ENCODE data around the gene MYO16. TPM values are rescaled to one million over a fixed set of nuclear protein-coding genes. Genes with fewer than 3 reads are reported as not detected.

MYO16 gene
- total and polyA plus RNA-seq, 3 experiments from 2014 or later, result 0.15 to 0.38 TPM; not detected in 1

DNA sequence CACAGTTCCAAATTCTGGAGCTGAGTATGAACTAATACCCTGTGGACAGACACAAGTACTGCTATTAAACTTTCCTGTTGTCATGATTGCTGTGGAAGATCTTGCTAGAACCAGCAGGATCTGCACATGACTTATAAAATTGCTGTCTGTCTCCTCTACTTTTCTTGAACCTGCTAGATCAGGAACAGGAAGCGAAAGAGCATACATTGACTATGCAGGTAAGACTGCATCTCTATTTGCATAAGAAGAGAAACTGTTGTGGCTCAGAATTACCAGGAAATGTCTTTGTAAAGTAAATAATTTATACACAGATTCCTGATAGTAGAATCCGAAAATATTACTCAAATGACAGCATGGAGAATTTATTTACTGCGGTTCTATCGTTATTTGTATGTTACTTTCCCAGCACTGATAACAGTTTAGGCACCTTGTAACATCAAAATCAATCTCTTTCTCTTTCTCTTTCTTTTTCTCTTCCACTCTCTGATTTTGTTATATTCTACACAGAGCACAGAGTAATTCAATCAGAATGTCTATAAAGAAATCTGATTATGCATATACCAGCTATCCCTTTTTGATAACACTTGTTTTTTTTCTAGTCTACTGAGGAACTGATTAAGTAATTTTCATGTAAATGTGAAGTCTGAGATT is 226.5 kb downstream of the MYO16 start:
- peaks cover 0 to 5% (median 1%) of the 10 kb centered on the region in 5 donors for H3K9me3 Mint-ChIP-seq
- no peak overlapping the region for H3K27ac ChIP-seq (ENCODE audit: low read depth, low read length)
- H3K9me3 ChIP-seq (ENCODE audit: low read length), result no peaks in the 10 kb centered on the region
- DNase-seq, result no peak
- peak overlapping the region in 1 of 8 donors; percentile 25 for H3K27ac Mint-ChIP-seq
- no peaks in the 10 kb centered on the region for H3K36me3 Mint-ChIP-seq
- H3K4me3 Mint-ChIP-seq, result peak overlapping the region in 1 of 7 donors; percentile 43
- no peaks in the 10 kb centered on the region for H3K36me3 ChIP-seq (ENCODE audit: insufficient read depth, low read length)
- no peaks in the 10 kb centered on the region for H3K27me3 ChIP-seq (ENCODE audit: insufficient read depth, low read length, poor library complexity, severe bottlenecking)
- H3K4me3 ChIP-seq (ENCODE audit: low read length), result no peak overlapping the region
- peaks cover 0 to 8% (median 0%) of the 10 kb centered on the region in 3 donors for H3K4me1 Mint-ChIP-seq
- H3K4me1 ChIP-seq (ENCODE audit: insufficient read depth, low read length), result no peaks in the 10 kb centered on the region
- ChIA-PET CTCF (no interaction called here), POLR2A (no interaction called here)
- peaks cover 0 to 3% of the 10 kb centered on the region in 2 donors for H3K27me3 Mint-ChIP-seq

DNA sequence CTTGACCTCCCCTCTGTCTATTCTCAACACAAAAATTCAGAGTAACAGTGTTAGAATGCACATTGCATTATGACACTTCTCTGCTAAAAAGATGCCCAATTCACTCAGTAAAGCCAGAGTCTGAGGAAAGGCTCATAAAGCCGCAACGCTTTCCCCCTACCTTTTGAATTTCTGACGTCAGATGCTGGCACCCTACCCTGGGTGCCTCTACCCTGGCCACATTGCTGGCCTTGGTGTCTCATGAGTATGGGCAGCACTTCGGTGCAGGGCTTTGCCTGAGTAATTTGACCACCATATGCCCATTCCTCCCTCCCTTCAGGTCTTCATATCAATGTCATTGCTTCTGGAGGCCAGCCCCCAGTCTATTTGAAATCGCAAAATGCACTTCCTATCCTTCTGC is 229.3 kb downstream of the MYO16 start:
- DNase-seq, result no peak
- CTCF ChIA-PET, result no interaction called here

DNA sequence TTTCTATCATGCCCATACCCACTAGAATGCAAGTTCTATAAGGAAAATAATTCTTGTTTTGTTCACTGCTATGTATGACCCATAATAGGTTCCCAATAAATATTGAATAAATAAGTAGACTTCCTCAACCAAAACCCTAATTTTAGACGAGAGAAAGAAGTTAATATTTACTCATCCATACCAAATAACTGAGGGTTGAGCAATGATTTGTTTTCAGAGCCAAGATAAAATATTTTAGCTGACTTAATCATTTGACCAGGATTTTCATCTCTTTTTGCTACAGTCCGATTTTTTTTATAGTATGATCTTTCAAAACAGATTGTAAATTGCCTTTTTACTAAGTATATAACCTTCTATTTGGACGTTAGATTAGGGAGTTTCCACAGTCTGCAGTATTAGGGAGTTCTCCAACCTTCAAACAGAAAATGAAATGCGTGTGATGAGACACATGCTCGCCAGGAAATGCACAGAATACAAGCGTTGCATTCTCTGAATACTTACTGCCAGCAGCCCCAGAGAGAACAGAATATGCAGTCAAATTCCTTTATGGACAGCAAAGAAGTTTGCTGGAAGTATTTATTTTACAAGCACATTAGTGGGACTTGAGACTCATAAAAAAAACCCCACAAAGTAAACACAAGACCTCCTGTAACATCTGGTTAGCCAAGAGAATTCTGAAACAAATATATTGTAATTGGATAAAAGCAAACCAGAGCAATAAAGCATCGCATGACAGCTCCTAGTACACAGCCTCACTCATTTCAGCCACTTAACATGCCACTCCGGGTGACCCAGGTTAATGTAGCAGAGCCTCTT is 230.0 kb downstream of the MYO16 start:
- ChIA-PET POLR2A (no interaction called here), CTCF (no interaction called here)
- H3K4me1 Mint-ChIP-seq, result peaks cover 0 to 8% (median 0%) of the 10 kb centered on the region in 3 donors
- Histone ChIP-seq H3K9me3 (ENCODE audit: low read length) (no peaks in the 10 kb centered on the region), H3K4me1 (ENCODE audit: insufficient read depth, low read length) (no peaks in the 10 kb centered on the region), H3K36me3 (ENCODE audit: insufficient read depth, low read length) (no peaks in the 10 kb centered on the region), H3K4me3 (ENCODE audit: low read length) (no peak overlapping the region), H3K27ac (ENCODE audit: low read depth, low read length) (no peak overlapping the region), H3K27me3 (ENCODE audit: insufficient read depth, low read length, poor library complexity, severe bottlenecking) (no peaks in the 10 kb centered on the region)
- no peak for DNase-seq
- H3K27me3 Mint-ChIP-seq, result no peaks in the 10 kb centered on the region
- no peak overlapping the region for H3K27ac Mint-ChIP-seq
- peaks cover 0 to 5% (median 1%) of the 10 kb centered on the region in 5 donors for H3K9me3 Mint-ChIP-seq
- H3K4me3 Mint-ChIP-seq, result no peak overlapping the region
- H3K36me3 Mint-ChIP-seq, result no peaks in the 10 kb centered on the region

More for the DNA sequence above, 229.3 kb downstream of the MYO16 start:
- Histone ChIP-seq H3K27me3 (ENCODE audit: insufficient read depth, low read length, poor library complexity, severe bottlenecking) (no peaks in the 10 kb centered on the region), H3K9me3 (ENCODE audit: low read length) (no peaks in the 10 kb centered on the region), H3K27ac (ENCODE audit: low read depth, low read length) (no peak overlapping the region), H3K4me3 (ENCODE audit: low read length) (no peak overlapping the region), H3K36me3 (ENCODE audit: insufficient read depth, low read length) (no peaks in the 10 kb centered on the region), H3K4me1 (ENCODE audit: insufficient read depth, low read length) (no peaks in the 10 kb centered on the region)
- peaks cover 0 to 8% (median 0%) of the 10 kb centered on the region in 3 donors for H3K4me1 Mint-ChIP-seq
- POLR2A ChIA-PET, result no interaction called here
- peaks cover 0 to 5% (median 1%) of the 10 kb centered on the region in 5 donors for H3K9me3 Mint-ChIP-seq
- no peak overlapping the region for H3K4me3 Mint-ChIP-seq
- no peaks in the 10 kb centered on the region for H3K27me3 Mint-ChIP-seq
- H3K27ac Mint-ChIP-seq, result no peak overlapping the region
- no peaks in the 10 kb centered on the region for H3K36me3 Mint-ChIP-seq

DNA sequence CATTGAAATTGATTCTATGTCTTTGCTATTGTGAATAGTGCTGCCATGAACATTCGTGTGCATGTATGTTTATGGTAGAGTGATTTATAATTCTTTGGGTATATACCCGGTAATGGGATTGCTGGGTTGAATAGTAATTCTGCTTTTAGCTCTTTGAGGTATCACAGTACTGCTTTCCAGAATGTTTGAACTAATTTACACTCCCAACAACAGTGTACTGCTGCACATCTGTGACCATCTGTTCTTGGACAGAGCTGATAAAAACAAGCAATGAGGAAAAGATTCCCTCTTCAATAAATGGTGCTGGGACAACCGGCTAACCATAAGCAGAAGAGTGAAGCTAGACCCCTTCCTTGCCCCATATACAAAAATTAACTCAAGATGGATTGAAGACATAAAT is 231.0 kb downstream of the MYO16 start:
- no peaks in the 10 kb centered on the region for H3K36me3 Mint-ChIP-seq
- no peaks in the 10 kb centered on the region for H3K27me3 ChIP-seq (ENCODE audit: insufficient read depth, low read length, poor library complexity, severe bottlenecking)
- no peaks in the 10 kb centered on the region for H3K36me3 ChIP-seq (ENCODE audit: insufficient read depth, low read length)
- no peak overlapping the region for H3K27ac Mint-ChIP-seq
- POLR2A ChIA-PET, result no interaction called here
- CTCF ChIA-PET, result no interaction called here
- H3K4me3 Mint-ChIP-seq, result no peak overlapping the region
- no peak overlapping the region for H3K4me3 ChIP-seq (ENCODE audit: low read length)
- peaks cover 0 to 8% (median 0%) of the 10 kb centered on the region in 3 donors for H3K4me1 Mint-ChIP-seq
- H3K9me3 ChIP-seq (ENCODE audit: low read length), result no peaks in the 10 kb centered on the region
- no peak for DNase-seq
- H3K27ac ChIP-seq (ENCODE audit: low read depth, low read length), result no peak overlapping the region
- H3K27me3 Mint-ChIP-seq, result no peaks in the 10 kb centered on the region
- H3K4me1 ChIP-seq (ENCODE audit: insufficient read depth, low read length), result no peaks in the 10 kb centered on the region
- H3K9me3 Mint-ChIP-seq, result peaks cover 0 to 5% (median 1%) of the 10 kb centered on the region in 5 donors

DNA sequence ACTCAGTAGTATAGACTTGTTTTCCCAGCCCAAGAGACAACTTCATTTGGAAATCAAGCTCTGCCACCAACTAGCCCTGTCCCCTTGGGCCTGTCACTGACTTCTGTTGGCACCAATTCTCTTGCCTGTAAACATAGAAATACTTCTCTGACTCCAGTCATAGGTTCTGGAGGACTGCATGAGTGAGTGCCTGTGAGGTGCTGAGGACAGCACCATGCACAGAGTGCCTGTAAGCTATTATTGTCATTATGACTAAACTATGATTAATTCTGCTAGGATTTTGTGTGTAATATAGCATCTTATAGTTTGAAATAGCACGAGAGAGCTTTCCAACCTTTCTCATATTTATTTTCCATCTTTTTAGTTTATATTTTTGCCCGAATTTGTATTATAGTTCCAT is 247.9 kb downstream of the MYO16 start:
- Mint-ChIP-seq H3K27me3 (no peaks in the 10 kb centered on the region), H3K27ac (no peak overlapping the region), H3K4me3 (no peak overlapping the region), H3K9me3 (peaks cover 0 to 9% (median 2%) of the 10 kb centered on the region in 5 donors), H3K36me3 (no peaks in the 10 kb centered on the region), H3K4me1 (no peaks in the 10 kb centered on the region)
- no peaks in the 10 kb centered on the region for H3K36me3 ChIP-seq (ENCODE audit: insufficient read depth, low read length)
- no peak for DNase-seq
- no peak overlapping the region for H3K4me3 ChIP-seq (ENCODE audit: low read length)
- H3K9me3 ChIP-seq (ENCODE audit: low read length), result no peaks in the 10 kb centered on the region
- no peaks in the 10 kb centered on the region for H3K27me3 ChIP-seq (ENCODE audit: insufficient read depth, low read length, poor library complexity, severe bottlenecking)
- CTCF ChIA-PET, result no interaction called here
- no peak overlapping the region for H3K27ac ChIP-seq (ENCODE audit: low read depth, low read length)
- POLR2A ChIA-PET, result no interaction called here
- H3K4me1 ChIP-seq (ENCODE audit: insufficient read depth, low read length), result no peaks in the 10 kb centered on the region

DNA sequence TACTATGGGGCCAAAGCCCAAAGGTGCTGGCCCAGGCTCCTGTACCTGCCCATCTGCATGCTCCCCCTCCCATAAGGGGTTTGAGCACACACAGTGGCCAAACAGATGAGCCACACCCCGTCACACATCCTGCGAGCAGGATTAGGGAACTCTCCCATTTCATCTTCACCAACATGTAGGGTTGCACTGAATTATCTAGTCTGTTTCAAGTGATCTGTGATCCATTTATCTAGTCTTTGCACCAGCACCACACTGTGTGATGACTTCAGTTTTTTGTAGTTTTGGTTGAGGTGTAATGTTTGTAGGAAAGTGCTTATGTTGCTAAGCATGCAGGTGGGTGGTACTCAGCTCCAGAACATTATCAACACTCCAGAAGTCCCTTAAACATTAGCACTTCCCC is 249.3 kb downstream of the MYO16 start:
- no peaks in the 10 kb centered on the region for H3K4me1 Mint-ChIP-seq
- H3K27me3 ChIP-seq (ENCODE audit: insufficient read depth, low read length, poor library complexity, severe bottlenecking), result no peaks in the 10 kb centered on the region
- H3K36me3 ChIP-seq (ENCODE audit: insufficient read depth, low read length), result no peaks in the 10 kb centered on the region
- H3K36me3 Mint-ChIP-seq, result no peaks in the 10 kb centered on the region
- no peak overlapping the region for H3K4me3 Mint-ChIP-seq
- CTCF ChIA-PET, result interaction anchor here (1.0 kb wide), 1 partner anchor 19 kb away, joined by 3 read pairs; no protein-coding TSS in a partner anchor
- H3K27me3 Mint-ChIP-seq, result no peaks in the 10 kb centered on the region
- H3K27ac ChIP-seq (ENCODE audit: low read depth, low read length), result no peak overlapping the region
- H3K4me1 ChIP-seq (ENCODE audit: insufficient read depth, low read length), result no peaks in the 10 kb centered on the region
- no peak for DNase-seq
- no peak overlapping the region for H3K27ac Mint-ChIP-seq
- H3K4me3 ChIP-seq (ENCODE audit: low read length), result no peak overlapping the region
- POLR2A ChIA-PET, result no interaction called here
- no peaks in the 10 kb centered on the region for H3K9me3 ChIP-seq (ENCODE audit: low read length)
- H3K9me3 Mint-ChIP-seq, result peaks cover 0 to 9% (median 3%) of the 10 kb centered on the region in 5 donors

DNA sequence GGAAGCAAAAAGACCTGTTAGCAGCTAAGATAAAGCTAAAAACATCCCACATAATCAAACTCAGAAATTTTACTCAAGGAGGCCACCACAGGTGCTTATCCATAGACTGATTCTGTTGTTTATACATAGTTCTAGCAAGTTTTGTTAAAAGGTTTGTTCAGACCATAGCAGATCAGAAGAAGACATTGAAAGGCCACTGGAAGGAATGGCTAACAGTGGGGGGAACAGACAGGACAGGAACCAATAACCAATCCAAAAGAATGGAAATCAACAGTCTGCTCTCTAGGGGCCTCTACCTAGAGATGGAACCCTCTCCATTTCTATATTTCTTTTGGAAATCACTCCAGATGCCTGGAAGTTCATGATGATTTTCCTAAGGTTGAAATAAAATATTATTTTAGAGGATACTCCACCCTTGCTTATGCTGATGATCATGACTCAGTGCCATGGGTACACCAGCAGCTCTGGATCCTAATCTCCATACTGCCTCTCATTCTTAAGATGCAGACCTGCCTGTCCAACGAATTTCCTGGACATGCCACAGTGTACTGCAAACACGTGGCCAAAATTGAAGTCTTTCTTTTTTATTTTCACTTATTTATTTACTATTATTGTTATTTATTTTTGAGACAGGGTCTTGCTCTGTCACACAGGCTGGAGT is 260.0 kb downstream of the MYO16 start:
- CTCF ChIA-PET, result interaction anchor here (0.6 kb wide), 1 partner anchor 750 kb away, joined by 3 read pairs; no protein-coding TSS in a partner anchor
- POLR2A ChIA-PET, result no interaction called here

DNA sequence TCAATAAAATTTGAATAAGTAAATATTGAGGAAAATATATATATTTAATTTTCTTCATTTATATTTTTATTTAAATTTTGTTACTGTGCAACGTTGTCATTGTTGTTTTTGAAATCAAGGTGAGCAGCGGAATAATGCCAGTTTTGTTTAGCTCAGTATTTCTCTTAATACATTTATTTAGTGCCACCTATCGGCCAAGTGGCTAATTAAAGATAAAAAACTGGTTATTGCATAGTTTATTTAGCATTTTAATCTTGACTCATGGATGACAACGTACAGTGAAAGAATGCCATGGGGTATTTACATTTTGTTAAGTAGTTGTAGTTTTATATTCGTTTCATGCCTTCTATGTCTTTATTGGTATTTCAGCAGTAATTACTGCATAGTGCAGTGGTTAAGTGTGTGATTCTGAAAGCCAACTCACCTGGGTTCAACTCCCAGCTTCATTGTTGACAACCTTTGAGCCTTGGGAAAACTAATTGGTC is 265.9 kb downstream of the MYO16 start:
- Histone ChIP-seq H3K27ac (ENCODE audit: low read depth, low read length) (no peak overlapping the region), H3K9me3 (ENCODE audit: low read length) (no peaks in the 10 kb centered on the region), H3K4me3 (ENCODE audit: low read length) (no peak overlapping the region), H3K27me3 (ENCODE audit: insufficient read depth, low read length, poor library complexity, severe bottlenecking) (no peaks in the 10 kb centered on the region), H3K4me1 (ENCODE audit: insufficient read depth, low read length) (no peaks in the 10 kb centered on the region), H3K36me3 (ENCODE audit: insufficient read depth, low read length) (no peaks in the 10 kb centered on the region)
- H3K9me3 Mint-ChIP-seq, result peaks cover 0 to 2% (median 0%) of the 10 kb centered on the region in 5 donors
- no peak overlapping the region for H3K27ac Mint-ChIP-seq
- no peak for DNase-seq
- no peak overlapping the region for H3K4me3 Mint-ChIP-seq
- CTCF ChIA-PET, result interaction anchor here (0.8 to 1.7 kb wide), 3 partner anchors 554 to 573 kb away, joined by 3 to 6 read pairs (median 6); no protein-coding TSS in a partner anchor
- POLR2A ChIA-PET, result no interaction called here
- H3K36me3 Mint-ChIP-seq, result no peaks in the 10 kb centered on the region
- H3K27me3 Mint-ChIP-seq, result peaks cover 3 to 4% of the 10 kb centered on the region in 2 donors
- peaks cover 0 to 3% (median 0%) of the 10 kb centered on the region in 3 donors for H3K4me1 Mint-ChIP-seq

More for the DNA sequence above, 260.0 kb downstream of the MYO16 start:
- Mint-ChIP-seq H3K9me3 (peaks cover 0 to 1% (median 0%) of the 10 kb centered on the region in 5 donors), H3K4me1 (no peaks in the 10 kb centered on the region), H3K36me3 (no peaks in the 10 kb centered on the region), H3K27ac (no peak overlapping the region), H3K4me3 (no peak overlapping the region), H3K27me3 (peaks cover 3 to 4% of the 10 kb centered on the region in 2 donors)
- Histone ChIP-seq H3K4me3 (ENCODE audit: low read length) (no peak overlapping the region), H3K27ac (ENCODE audit: low read depth, low read length) (no peak overlapping the region), H3K36me3 (ENCODE audit: insufficient read depth, low read length) (no peaks in the 10 kb centered on the region), H3K4me1 (ENCODE audit: insufficient read depth, low read length) (no peaks in the 10 kb centered on the region), H3K27me3 (ENCODE audit: insufficient read depth, low read length, poor library complexity, severe bottlenecking) (no peaks in the 10 kb centered on the region), H3K9me3 (ENCODE audit: low read length) (no peaks in the 10 kb centered on the region)
- no peak for DNase-seq

Measured in CD8-positive, alpha-beta memory T cell (primary cell).